ENCODE data around the gene TGM4. TPM values are rescaled to one million over a fixed set of nuclear protein-coding genes. Genes with fewer than 3 reads are reported as not detected.

Gene TGM4
- total and polyA plus RNA-seq, 2 experiments from 2014 or later: not detected

DNA sequence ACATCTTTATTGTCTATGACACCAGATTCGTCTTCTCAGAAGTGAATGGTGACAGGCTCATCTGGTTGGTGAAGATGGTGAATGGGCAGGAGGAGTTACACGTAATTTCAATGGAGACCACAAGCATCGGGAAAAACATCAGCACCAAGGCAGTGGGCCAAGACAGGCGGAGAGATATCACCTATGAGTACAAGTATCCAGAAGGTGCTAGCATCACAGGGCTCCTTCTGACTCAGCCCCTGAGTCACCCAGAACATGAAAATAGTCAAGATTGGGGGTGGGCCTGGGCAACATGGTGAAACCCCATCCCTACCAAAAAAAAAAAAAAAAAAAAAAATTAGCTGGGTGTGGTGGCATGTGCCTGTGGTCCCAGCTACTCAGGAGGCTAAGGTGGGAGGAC is 32.6 kb downstream of the TGM4 start (continued):
- TF ChIP-seq, protein P1, sequence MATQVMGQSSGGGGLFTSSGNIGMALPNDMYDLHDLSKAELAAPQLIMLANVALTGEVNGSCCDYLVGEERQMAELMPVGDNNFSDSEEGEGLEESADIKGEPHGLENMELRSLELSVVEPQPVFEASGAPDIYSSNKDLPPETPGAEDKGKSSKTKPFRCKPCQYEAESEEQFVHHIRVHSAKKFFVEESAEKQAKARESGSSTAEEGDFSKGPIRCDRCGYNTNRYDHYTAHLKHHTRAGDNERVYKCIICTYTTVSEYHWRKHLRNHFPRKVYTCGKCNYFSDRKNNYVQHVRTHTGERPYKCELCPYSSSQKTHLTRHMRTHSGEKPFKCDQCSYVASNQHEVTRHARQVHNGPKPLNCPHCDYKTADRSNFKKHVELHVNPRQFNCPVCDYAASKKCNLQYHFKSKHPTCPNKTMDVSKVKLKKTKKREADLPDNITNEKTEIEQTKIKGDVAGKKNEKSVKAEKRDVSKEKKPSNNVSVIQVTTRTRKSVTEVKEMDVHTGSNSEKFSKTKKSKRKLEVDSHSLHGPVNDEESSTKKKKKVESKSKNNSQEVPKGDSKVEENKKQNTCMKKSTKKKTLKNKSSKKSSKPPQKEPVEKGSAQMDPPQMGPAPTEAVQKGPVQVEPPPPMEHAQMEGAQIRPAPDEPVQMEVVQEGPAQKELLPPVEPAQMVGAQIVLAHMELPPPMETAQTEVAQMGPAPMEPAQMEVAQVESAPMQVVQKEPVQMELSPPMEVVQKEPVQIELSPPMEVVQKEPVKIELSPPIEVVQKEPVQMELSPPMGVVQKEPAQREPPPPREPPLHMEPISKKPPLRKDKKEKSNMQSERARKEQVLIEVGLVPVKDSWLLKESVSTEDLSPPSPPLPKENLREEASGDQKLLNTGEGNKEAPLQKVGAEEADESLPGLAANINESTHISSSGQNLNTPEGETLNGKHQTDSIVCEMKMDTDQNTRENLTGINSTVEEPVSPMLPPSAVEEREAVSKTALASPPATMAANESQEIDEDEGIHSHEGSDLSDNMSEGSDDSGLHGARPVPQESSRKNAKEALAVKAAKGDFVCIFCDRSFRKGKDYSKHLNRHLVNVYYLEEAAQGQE (IDR thresholded peaks at IDR 0.05; ENCODE audit: unreplicated experiment): no peak
- TF ChIP-seq, protein P2, sequence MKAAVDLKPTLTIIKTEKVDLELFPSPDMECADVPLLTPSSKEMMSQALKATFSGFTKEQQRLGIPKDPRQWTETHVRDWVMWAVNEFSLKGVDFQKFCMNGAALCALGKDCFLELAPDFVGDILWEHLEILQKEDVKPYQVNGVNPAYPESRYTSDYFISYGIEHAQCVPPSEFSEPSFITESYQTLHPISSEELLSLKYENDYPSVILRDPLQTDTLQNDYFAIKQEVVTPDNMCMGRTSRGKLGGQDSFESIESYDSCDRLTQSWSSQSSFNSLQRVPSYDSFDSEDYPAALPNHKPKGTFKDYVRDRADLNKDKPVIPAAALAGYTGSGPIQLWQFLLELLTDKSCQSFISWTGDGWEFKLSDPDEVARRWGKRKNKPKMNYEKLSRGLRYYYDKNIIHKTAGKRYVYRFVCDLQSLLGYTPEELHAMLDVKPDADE (IDR thresholded peaks at IDR 0.05): no peak
- TF ChIP-seq, protein P3, sequence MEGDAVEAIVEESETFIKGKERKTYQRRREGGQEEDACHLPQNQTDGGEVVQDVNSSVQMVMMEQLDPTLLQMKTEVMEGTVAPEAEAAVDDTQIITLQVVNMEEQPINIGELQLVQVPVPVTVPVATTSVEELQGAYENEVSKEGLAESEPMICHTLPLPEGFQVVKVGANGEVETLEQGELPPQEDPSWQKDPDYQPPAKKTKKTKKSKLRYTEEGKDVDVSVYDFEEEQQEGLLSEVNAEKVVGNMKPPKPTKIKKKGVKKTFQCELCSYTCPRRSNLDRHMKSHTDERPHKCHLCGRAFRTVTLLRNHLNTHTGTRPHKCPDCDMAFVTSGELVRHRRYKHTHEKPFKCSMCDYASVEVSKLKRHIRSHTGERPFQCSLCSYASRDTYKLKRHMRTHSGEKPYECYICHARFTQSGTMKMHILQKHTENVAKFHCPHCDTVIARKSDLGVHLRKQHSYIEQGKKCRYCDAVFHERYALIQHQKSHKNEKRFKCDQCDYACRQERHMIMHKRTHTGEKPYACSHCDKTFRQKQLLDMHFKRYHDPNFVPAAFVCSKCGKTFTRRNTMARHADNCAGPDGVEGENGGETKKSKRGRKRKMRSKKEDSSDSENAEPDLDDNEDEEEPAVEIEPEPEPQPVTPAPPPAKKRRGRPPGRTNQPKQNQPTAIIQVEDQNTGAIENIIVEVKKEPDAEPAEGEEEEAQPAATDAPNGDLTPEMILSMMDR (conservative IDR thresholded peaks at IDR 0.05; ENCODE audit: low read depth in 2 of 2): no peak
- TF ChIP-seq STAT1 (IDR thresholded peaks at IDR 0.05; ENCODE audit: unreplicated experiment): no peak
- no peak for TF ChIP-seq EZH2phosphoT487 (IDR thresholded peaks at IDR 0.05; ENCODE audit: unreplicated experiment)

DNA sequence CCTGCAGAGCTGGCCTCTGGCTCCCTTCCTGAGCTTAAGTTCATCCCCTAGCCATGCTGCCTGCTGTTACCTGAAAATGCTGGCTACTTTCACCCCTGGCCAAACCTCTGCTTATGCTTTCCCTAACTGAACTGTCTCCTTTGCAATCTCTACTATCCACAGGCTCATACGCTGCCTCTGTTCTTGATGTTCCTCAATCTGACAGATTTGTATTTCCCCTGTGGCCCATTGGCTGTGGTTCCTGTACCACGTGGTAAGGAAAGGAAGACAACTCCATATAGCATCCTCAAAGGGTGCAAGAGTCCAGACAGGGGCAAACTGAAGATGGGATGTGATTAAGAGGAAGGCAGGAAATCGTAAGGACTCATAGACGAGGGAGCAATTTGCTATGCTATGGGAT is 33.2 kb downstream of the TGM4 start:
- H3K4me1 ChIP-seq (ENCODE audit: insufficient read depth): no peaks in the 10 kb centered on the region
- H3K27ac ChIP-seq (ENCODE audit: low read depth): no peak overlapping the region
- H3K36me3 ChIP-seq (ENCODE audit: insufficient read depth): no peaks in the 10 kb centered on the region
- Mint-ChIP-seq H3K9me3 (peaks cover 3% of the 10 kb centered on the region; the same call in 1 of the 3 replicates), H3K27ac (no peak overlapping the region), H3K36me3 (ENCODE audit: low read depth) (no peaks in the 10 kb centered on the region; the same call in 2 of the 3 replicates), H3K4me1 (no peaks in the 10 kb centered on the region), H3K27me3 (ENCODE audit: insufficient read depth, low read depth, poor library complexity) (peaks cover 5% of the 10 kb centered on the region), H3K4me3 (no peak overlapping the region)
- H2AFZ ChIP-seq: no peak overlapping the region
- DNase-seq (ENCODE audit: low spot score) (no peak), ATAC-seq (no peak)
- H3K4me2 ChIP-seq: no peak overlapping the region
- no peak overlapping the region for H3K4me3 ChIP-seq
- H3K79me2 ChIP-seq (replicated peaks; ENCODE audit: insufficient read depth): no peaks in the 10 kb centered on the region
- H3K27me3 ChIP-seq (ENCODE audit: insufficient read depth): no peaks in the 10 kb centered on the region
- H3F3A ChIP-seq (replicated peaks; ENCODE audit: low read depth): no peaks in the 10 kb centered on the region
- H4K20me1 ChIP-seq (replicated peaks; ENCODE audit: insufficient read depth): no peaks in the 10 kb centered on the region
- H3K9me2 ChIP-seq (ENCODE audit: insufficient read depth): peaks cover 4% of the 10 kb centered on the region; the same call in 1 of the 2 replicates
- TF ChIP-seq JUNB (IDR thresholded peaks at IDR 0.05; ENCODE audit: unreplicated experiment) (no peak), EZH2 (IDR thresholded peaks at IDR 0.05; ENCODE audit: low read depth, unreplicated experiment) (no peak)
- TF ChIP-seq, protein P1 (IDR thresholded peaks at IDR 0.05; ENCODE audit: unreplicated experiment): no peak
- TF ChIP-seq, protein P4, sequence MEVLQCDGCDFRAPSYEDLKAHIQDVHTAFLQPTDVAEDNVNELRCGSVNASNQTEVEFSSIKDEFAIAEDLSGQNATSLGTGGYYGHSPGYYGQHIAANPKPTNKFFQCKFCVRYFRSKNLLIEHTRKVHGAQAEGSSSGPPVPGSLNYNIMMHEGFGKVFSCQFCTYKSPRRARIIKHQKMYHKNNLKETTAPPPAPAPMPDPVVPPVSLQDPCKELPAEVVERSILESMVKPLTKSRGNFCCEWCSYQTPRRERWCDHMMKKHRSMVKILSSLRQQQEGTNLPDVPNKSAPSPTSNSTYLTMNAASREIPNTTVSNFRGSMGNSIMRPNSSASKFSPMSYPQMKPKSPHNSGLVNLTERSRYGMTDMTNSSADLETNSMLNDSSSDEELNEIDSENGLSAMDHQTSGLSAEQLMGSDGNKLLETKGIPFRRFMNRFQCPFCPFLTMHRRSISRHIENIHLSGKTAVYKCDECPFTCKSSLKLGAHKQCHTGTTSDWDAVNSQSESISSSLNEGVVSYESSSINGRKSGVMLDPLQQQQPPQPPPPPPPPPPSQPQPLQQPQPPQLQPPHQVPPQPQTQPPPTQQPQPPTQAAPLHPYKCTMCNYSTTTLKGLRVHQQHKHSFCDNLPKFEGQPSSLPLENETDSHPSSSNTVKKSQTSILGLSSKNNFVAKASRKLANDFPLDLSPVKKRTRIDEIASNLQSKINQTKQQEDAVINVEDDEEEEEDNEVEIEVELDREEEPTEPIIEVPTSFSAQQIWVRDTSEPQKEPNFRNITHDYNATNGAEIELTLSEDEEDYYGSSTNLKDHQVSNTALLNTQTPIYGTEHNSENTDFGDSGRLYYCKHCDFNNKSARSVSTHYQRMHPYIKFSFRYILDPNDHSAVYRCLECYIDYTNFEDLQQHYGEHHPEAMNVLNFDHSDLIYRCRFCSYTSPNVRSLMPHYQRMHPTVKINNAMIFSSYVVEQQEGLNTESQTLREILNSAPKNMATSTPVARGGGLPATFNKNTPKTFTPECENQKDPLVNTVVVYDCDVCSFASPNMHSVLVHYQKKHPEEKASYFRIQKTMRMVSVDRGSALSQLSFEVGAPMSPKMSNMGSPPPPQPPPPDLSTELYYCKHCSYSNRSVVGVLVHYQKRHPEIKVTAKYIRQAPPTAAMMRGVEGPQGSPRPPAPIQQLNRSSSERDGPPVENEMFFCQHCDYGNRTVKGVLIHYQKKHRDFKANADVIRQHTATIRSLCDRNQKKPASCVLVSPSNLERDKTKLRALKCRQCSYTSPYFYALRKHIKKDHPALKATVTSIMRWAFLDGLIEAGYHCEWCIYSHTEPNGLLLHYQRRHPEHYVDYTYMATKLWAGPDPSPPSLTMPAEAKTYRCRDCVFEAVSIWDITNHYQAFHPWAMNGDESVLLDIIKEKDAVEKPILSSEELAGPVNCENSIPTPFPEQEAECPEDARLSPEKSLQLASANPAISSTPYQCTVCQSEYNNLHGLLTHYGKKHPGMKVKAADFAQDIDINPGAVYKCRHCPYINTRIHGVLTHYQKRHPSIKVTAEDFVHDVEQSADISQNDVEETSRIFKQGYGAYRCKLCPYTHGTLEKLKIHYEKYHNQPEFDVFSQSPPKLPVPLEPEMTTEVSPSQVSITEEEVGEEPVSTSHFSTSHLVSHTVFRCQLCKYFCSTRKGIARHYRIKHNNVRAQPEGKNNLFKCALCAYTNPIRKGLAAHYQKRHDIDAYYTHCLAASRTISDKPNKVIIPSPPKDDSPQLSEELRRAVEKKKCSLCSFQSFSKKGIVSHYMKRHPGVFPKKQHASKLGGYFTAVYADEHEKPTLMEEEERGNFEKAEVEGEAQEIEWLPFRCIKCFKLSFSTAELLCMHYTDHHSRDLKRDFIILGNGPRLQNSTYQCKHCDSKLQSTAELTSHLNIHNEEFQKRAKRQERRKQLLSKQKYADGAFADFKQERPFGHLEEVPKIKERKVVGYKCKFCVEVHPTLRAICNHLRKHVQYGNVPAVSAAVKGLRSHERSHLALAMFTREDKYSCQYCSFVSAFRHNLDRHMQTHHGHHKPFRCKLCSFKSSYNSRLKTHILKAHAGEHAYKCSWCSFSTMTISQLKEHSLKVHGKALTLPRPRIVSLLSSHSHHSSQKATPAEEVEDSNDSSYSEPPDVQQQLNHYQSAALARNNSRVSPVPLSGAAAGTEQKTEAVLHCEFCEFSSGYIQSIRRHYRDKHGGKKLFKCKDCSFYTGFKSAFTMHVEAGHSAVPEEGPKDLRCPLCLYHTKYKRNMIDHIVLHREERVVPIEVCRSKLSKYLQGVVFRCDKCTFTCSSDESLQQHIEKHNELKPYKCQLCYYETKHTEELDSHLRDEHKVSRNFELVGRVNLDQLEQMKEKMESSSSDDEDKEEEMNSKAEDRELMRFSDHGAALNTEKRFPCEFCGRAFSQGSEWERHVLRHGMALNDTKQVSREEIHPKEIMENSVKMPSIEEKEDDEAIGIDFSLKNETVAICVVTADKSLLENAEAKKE (CRISPR knock-in tag; IDR thresholded peaks at IDR 0.05): no peak
